Right kidney (tissue), 1 donor: ENCODE results near the gene GFPT2.

Source experiments
- DNase-seq: peaks from one replicate; pipeline ENCODE4 v3.0.0-alpha.2; 2016

GFPT2 gene

DNA sequence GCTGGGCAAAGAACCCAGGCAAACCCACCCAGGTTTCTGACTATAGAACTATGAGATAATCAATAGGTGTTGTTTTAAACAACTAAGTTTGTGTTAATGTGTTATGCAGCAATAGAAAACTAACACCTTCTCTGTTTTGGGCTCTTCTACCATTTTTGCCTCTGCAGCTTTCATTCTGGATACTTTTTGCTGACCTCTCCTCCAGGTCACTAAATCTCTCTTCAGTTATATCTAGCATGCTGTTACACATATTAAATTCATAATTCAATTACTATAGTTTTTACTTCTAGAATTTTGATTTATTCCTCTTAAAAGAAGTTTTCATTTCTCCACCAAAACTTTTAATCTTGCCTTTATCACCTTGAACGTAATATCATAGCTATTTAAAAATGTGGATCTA lies 78.4 kb downstream of the GFPT2 start:
- no peak for DNase-seq

DNA sequence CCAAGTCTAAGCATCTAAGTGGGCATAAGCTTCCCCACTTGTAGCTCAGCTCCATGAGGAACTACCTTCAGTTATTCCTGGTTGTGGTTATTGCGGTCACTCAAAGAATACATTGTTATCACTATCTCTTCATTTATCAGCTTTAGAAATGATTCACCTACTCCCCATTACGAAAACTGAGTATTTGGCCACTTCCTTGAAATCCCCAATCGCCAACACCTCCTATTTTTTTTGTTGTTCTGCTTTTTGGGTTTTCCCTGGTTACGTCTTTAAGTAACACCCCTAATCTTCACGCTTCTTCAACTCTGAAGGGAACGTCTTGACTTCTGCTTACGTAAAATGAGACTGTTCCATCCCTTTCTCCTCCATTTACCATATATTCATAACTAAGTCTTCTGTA lies 81.9 kb downstream of the GFPT2 start:
- DNase-seq: no peak

DNA sequence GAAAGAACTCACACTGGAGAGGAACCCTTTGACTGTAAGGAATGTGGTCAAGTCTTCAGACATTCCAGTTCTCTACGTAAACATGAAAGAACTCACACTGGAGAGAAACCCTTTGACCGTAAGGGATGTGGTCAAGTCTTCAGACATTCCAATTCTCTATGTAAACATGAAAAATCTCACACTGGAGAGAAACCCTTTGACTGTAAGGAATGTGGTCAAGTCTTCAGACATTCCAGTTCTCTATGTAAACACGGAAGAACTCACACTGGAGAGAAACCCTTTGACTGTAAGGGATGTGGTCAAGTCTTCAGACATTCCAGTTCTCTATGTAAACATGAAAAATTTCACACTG lies 93.9 kb downstream of the GFPT2 start:
- DNase-seq: no peak

DNA sequence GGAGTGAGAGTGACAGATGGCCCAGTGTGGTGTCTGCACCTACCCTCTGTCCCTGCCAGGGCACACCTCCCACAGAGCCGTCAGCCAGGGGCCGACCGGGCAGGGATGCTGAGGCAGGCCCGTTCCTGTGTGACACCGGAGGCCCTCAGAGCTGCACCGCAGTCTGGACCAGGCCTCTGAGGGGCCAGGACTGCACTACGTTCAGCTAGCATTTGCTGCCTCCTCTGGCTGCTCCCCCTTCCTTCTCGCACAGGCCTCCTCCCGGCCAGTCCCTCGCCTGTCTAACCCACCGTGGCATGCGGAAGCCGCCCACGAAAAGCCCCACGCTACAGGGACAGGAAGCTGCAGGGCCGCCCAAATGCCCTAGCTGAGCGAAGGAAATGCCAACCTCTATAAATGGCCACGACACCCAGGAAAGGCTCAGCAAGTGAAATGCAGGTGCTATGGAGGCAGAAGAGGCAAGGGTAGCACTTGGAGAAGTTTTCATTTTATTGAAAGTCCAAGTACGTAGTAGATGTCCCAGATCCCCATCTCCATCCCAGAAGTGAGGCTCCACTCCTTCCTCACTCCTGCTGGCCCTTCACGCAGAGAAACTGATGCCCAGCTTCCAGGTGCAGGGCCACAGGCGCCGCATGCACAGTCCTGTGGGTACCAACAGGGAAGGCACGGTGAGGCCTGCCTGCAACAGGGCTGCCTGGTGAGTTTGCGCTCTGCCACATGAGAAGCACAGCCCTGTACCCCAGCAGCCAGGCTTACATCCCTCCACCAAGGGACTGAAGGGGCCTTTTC lies 99.9 kb downstream of the GFPT2 start:
- DNase-seq: no peak

DNA sequence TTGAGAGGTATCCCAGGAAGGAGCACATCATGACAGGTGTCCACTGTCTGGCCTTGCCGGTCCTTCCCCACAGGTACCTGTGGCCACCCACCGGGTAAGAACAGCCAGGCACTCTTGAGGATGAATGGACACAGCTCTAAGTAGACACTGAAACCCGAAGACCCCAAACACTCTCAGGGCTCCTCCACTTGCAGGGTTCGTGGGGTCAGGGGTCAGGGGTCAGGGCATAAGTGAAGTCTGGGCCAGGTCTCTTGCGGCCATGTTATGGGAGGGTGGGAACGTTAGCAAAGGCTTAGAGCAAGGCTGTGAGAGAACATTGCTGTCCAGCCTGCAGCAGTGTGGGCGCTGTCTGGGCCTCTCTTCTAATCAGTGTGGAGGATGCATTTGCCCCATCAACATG lies 101.2 kb downstream of the GFPT2 start:
- no peak for DNase-seq

DNA sequence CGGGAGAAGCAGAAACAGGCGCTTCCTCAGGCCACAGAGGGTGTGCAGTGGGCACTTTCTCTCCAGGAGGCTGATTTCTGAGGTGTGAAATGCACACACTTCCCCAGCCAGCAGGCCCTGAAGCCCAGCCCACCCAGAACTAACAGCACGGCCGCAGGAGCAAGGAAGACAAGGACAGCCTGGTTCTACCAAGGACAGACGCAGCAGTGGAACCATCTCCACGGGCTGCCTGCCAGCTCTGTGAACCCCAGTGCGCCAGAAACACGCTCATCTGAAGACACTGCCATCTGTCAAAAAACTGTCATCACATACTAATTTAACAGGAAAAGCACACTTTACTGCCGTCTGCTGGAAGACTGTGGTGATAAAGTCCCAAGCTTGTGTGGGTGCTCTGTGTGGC lies 102.0 kb downstream of the GFPT2 start:
- no peak for DNase-seq
